ENCODE results near the gene PLXNC1.

The PLXNC1 gene

DNA sequence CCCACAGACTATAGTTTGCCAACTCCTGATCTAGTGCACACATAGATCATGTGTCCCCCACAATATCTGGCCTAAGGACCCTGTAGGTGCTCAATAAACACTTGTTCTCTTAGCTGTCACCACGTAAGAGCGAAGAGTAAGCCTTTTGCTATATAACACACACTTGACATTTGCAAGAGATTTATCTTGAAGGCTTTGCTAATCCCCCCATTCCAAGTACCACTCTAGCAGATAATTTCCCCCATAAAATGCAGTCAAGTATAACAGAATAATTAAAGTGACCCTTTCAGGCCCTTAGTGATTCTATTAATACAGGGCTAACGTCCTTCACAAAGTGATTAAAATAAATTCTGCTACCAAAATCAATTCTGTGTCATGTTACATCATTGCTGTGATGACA is 87.5 kb downstream of the PLXNC1 start:
- no peak for DNase-seq

DNA sequence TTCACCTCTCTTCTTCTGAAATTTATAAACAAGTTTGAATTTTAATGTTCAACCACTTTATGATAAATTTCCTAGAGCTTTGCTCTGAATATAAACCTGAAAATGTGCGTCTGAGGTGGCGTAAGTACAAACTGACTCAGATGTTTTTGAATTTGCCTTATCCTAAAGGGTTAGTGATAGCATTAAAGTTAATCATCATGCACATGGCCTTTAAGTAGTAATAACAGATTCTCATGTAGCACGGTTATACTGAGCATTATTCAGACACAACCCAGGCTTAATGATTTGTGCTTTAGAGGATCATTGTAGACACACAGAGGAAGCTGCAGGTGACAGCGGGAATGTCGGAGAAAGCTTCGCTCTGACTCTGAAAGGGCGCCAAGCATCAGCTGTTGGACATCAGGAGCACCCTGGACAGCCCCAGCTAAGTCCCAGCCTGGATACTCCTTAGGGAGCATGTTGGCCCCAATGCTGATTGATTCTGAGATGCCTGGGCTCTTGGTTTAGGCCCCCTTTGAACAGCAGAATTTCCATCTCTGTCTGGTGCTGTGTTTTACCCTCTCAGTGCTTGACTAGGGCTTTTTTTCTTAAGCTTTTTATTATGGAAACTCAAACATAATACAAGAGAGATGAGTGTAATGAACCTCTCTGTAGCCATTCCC is 91.1 kb downstream of the PLXNC1 start:
- no peak for DNase-seq

DNA sequence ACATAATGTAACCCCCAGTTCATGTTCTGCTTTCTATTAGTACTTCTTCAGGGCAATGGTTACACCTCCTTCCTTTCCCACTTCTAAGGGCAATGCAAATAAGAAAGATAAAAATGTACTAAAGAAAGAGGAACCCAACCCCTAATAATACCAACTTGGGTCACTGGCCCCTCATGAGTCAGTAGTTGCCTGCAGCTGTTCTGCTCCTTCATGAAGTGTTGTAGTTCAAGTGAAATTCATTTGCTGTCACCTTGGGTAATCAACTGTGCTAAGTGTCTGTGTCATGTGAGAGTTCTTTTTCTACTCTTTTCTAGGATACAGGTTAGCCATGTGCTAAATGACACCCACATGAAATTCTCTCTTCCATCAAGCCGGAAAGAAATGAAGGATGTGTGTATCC is 91.8 kb downstream of the PLXNC1 start:
- no peak for DNase-seq

DNA sequence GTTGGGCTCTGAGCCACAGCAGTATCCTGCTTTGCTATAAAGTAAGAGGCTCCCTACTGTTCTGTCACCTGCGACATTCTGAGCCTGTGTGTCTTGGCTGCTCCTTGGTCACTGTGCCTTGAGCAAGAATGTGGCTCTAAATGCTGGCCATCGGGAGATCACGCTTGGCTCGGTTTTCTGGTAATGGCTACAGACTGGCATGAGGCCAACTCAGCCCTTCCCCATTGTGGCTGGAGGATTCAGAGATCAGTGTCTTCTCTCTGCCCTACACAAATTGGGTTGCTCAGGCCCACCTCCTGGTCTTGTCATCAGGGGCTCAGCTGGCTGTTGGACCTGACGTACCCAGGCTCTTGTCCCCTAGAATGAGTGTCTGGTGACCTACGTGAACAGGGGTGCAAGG is 94.5 kb downstream of the PLXNC1 start:
- DNase-seq: no peak

DNA sequence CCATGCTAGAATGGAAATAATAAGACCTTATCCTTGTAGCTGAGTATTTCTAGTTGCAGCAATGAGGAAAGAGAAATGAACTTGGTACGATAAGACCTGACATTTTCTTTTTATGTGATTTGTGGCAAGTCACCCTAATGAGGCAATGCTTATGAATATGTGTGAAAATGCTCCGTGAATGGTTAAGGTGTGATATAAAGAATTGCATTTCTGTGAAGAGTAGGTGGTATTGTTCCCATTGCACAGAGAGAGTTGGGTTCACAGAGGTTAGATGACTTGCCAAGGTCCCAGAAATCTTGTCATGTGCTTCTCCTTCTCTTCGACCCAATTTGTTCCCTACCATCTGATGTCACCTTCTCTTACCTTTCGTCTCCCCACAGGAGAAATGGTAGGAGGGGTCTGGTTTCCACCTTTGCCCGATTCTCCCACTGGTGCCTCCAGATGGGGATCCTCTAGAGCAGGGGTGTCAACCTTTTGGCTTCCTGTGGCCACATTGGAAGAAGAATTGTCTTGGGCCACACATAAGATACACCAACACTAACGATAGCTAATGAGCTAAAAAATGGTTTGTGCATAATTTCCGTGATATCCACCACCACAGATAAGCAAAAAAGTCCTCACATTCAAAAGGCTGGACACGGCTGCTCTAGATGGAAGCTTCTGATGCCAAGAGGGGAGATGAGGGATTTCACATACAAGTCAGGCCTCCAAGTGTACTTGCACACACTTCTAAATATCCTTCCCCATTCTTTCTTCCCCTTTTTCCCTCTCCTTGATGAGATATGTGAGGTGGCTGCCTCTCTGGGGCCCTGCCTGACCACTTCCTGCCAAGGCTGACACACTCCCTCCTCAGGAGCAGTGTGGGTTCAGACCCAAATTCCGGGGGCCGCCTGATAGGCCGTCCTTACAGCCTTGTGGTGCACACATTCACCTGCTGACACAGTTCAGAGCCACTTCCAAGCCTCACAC is 96.1 kb downstream of the PLXNC1 start:
- no peak for DNase-seq

DNA sequence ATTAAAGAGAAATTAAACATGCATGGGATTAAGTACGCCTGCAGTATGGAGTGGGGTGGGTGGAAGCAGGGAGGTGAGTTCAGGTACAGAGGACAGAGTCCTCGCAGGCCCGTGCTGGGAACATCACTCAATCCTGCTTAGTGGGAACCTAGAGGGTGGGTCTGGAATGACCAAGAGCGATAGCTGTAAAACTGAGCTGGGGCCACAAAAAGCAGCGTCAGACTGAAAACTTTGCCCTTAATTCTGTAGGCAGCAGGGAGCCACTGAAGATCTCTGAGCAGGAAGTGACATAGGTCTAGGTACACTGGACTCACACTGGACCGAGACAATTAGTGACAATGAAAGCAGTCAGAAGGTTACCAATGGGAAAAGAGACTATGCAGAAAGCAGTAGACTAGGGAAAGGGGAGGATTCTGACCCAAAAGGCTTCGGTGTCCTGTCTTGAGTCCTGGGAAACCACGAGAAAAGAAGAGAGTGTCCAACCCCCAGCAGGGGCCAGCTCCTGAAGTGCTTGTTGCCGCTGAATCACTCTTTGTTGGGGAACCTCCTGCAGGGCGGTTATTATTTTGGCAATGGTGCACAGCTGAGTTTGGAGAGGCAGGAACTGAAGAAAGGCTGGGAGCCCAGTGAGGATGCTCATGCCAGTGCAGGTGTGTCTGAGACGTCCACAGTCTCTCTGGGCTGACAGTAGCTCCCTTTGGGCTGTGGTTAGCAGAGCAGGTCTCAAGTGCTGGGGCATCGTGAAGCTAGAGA is 97.4 kb downstream of the PLXNC1 start:
- no peak for DNase-seq

DNA sequence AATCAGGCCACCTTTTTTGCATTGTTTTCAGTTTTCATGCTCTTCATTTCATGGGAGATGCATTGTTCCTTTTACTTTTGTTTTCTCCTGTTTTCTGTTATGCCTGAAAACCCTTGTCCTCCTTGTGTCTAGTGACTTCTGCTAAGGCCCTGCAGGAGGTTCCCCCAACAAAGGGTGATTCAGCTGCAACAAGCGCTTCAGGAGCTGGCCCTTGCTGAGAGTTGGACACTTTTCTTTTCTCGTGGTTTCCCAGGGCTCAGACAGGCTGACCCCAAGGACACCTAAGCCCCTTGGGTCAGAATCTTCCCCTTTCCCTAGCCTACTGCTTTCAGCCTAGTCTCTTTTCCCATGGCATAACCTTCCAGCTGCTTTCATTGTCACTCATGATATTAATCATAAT is 98.9 kb downstream of the PLXNC1 start:
- DNase-seq: no peak

DNA sequence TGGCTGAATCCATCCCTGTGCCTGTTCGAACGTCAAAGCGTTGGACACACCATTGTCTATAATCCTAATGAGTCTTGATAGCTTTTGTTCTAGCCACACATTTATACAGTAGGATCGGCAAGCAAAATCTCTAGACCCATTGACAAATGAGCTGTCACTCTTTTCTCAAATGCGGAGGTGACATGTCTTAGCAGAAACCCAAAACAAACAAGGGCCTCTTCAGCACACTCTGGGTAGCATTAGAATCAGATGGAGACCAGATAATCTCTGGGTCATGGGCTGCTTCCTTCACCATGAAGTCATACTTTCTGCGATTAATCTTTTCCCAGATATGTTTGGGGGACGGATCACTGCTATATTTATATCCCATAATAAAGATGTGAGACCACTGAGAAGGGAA is 100.2 kb downstream of the PLXNC1 start:
- DNase-seq: no peak

DNA sequence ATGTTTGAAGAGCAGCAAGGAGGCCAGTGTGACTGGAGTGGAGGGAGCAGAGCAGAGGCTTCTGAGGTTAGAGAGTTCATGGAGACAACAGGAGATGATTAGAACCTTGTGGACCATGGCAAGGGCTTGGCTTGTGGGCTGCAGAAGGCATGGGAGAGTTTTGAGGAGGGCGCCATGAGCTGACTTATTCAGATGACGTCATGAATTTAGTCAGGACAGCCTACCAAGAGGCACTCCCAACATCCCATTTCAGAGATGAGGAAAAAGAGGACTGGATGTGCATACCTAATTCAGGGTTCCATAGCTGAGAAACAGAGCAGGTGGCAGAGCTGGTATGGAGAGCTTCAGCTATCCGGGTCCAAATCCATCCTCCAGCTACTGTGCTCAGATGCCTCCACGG is 101.8 kb downstream of the PLXNC1 start:
- no peak for DNase-seq

DNA sequence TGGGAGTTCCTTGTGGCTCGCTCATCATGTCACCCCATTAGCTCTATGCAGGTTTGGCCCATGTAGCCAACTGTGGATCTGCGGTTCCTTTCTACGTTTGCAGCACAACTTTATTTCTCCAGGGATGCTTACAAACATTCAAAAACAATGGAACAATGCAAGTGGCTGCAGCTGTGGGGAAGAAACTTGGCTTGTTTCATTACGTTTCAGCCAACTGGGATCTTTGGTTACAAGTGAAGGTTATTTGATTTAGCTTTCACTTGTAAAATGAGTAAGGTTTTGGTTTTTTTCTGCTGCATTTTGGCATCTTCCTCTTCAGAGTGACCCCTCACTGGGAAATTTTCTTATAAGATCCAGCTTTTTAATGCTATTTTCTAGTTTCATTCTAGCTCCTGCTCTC is 105.9 kb downstream of the PLXNC1 start:
- DNase-seq: peak in 1 of 58 donors; percentile 13

DNA sequence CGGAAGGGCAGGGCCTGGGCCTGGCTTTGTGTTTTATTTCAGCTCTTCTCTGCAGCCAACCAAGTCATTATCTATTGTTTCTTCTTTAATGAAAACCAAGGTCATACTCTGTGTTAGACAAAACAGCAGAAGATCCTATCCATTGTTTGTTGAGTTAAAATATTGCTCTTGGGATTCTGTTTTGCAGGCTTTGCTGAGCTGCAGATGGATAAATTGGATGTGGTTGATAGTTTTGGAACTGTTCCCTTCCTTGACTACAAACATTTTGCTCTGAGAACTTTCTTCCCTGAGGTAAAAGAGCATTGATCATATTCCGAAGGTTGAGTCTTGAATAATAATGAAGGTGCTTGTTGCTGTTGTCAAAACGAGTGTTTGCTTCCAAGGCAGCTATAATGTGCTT is 106.6 kb downstream of the PLXNC1 start:
- no peak for DNase-seq

DNA sequence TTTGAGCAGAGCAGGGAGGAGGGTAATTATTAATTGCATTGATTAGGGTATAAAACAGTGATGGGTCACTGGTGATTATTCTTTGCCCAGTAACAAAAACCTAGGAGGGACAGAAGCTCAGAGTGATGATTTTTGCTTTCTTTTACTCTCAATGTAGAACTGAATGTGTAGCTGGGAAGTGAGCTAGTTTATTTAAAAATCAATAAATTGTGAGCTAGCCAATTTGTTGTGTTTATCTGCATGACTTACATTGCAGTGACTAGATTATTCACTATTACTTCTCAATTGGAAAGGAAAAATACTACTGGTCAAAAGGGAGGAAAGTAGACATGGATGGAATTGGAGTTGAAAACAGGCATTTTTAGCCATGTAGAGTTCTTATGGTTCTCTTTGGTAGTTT is 107.1 kb downstream of the PLXNC1 start:
- no peak for DNase-seq

DNA sequence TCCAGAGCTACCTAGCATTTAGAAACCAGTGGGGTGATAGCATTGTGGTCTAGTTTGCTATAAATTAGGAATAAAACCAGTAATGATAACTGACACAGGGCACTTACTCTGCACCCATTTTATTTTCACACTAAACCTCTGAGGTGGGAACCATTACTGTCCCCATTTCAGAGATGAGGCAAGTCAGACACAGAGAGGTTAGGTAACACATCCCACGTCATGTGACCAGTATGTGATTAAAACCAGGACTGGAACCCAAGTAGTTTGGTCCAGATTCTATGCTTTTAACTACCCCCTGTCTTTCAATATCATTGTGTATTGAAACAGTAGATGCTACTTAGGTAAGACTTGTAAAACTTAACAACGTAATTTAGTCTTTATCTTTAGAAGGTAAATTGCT is 110.2 kb downstream of the PLXNC1 start:
- no peak for DNase-seq

DNA sequence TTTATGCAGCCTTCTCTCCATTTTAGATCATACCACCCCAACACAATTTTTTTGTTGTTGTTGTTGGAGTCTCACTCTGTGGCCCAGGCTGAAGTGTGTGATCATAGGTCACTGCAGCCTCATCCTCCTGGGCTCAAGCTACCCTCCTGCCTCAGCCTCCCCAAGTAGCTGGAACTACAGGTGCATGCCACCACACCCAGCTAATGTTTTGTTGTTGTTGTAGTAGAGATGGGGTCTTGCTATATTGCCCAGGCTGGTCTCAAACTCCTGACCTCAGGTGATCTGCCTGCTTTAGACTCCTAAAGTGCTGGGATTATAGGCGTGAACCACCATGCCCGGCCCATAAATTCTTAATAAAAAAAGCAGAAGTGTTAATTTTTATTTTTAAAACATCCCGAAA is 111.6 kb downstream of the PLXNC1 start:
- DNase-seq: no peak

DNA sequence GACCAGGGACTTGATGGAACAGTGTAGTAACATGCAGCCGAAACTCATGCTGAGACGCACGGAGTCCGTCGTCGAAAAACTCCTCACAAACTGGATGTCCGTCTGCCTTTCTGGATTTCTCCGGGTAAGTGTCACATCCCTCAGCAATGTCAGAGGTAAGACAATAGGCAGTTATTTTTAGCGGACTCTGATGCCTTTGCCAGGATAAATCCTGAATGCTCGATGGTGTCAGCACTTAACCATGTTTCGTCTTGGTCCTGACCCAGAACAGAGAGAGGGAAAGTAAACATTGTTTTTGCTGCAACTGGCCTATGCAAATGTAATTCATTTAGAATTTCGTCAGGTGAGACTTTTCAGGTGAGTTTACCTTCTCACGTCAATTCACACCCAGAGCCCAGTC is 112.3 kb downstream of the PLXNC1 start:
- no peak for DNase-seq

DNA sequence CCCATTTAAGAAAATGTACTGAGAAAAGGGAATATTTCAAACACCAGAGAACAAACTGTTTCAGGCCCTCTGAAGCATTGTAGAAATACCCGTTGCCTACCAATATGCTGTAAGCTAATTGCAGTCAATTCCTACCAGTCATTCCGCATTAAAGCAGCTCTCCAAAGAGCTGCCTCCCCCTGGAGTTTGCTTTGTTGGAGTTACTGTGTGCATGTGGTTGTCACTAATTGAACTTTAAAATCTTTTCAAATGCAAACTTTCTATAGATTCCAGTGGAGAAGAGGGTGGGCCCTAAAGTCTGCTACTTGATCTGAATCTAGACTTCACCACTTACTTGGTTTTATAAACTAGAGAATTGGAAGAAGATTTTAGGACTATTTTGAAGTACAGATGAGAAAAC is 112.7 kb downstream of the PLXNC1 start:
- DNase-seq: no peak

DNA sequence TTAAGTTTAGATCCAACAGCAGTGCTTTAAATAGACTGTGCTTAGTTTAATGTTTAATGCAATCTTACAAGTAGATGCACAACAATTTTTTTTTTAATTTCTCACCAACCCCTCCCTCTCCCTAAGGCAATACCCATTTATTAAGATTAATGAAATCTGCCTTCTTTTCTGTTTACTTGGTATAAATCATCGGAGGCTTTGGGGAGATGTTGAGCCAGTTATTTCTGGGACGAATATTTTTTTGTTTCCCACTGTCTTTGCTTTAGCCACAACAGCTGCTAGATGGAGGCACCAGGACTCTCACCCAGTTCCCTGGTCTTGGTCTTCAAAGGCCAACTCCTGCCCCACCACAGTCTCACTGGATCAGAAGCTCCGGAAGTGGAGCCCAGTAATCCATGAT is 113.4 kb downstream of the PLXNC1 start:
- no peak for DNase-seq

DNA sequence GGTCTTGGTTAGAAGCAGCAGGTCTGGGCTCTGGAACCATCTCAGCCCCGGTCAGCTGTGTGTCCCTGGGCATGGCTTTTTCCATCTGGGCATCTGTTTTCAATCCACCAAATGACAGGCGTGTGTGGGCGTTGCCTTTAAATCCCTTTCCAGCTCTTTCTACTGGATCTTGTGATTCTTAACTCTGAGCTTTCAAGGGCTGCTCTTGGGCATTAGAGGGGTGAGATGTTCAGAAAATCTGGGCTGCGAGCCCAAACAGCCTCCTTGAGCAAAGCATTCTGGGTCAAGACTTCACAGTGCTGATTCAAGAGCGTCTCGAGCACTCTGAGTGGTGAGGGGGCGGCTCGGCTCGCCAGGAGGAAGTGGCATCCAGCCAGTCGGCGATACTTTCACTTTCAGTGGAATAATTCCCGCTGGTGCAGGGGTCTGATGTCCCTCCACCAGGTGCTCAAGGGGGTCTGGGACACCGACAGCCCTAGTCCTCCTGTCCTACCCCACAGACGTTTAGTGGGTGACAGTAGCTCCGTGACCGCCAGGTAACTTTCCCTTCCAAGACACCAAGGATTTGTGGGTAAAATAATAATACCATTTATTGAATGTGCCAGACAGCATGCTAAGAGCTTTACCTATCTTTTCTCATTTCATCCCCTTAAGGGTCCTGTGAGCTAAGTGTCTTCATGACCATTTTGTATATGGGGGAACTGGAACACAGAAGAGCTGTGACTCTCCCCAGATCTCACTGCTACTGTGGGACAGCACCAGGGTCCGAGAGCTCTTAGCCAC is 114.0 kb downstream of the PLXNC1 start:
- peak in 57 of 58 donors; percentile 10 to 88 (median 69) for DNase-seq

DNA sequence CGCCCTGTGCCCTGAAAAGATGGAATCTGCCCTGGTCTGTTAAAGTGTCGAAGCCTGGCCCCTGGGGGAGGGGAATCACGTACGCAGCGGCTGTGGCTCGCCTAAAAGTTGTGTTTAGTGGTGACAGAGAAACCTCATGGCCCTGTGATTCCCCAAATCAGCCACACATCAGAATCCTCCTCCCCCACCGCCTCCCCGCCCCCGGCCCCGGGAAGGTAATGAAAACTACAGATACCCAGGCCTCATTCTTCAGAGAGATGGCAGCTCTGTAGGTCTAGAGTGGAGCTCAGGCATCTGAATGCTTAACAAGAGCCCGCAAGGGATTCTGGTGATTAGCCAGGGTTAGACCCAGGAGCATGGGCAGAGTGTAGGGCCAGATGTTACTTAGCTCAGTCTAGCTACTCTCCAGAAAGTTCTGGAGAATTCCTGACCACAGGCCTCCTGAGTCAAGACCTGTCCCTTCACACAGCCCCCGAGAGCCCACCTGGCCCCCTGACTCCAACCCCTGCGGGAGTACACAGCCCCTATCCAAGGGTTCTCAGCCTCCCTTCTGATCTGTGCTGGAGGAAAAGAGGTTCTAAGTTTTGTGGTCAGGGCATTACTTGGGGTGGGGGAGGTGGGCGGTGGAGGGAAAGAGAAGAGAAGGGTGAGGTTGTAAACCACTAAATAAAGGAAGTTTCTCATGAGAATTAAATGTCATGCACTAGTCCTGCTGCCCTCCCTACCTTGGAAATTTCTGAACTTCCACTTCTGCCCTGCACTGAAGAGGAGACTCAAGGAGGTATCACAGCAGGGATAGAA is 114.8 kb downstream of the PLXNC1 start:
- DNase-seq: no peak

DNA sequence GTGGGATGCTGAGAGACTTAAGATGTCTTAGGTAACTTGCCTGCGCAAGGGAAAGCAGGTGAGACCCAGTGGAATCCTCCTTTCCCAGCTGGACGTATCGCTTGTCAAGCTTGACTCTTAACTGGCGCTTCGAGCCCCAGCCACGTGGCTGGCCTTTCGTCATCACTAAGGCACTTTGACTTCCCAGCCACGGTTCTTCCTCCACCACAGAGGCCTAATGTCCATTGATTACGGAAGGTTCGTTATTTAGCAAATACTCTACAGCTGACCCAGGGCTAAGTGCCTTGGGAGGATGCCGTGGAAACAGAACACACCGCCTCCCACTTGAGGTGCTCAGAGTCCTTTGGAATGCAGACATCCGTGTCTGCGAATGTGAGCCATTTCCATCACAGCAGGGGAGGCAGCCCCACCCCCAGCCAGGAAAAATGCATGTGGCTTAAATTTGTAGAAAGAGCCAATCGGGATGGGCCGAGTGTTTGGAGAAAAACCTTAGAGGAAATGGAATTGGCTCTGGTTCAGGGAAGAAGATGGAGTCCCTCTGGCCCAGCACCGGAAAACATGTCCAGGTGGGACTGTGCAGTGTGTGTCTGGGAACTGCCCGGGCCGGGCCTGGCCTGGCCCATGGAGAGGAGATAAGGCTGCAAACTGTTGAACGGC is 115.7 kb downstream of the PLXNC1 start:
- no peak for DNase-seq
